Esophagus squamous epithelium (tissue), 4 donors: ENCODE results near the gene RAB26.
A peak's percentile ranks its signal among the peaks of the same experiment; 100 is the strongest.
"Not testable (repeated sequence)": the region's sequence is repeated elsewhere in the genome, so short reads cannot be mapped to it uniquely, and the experiment has no call there.

Experiments
- POLR2A ChIP-seq, 4 donors: fragments of 450-650 bp; IDR thresholded peaks; one replicate each; pipeline ENCODE4 v1.6.1; 2017; ENCODE audit warnings: antibody characterized with exemption in 4 of 4, mild to moderate bottlenecking in 4 of 4, moderate library complexity in 3 of 4
- TF ChIP-seq, protein P1 (sequence below), 6 experiments: fragments of 450-650 bp in 4 of 6; fragments of 200-600 bp in 2 of 6; sonication (generic) in 2 of 6; IDR thresholded peaks; one replicate each; pipeline ENCODE4 v1.5.1; 2016 to 2019; ENCODE audit warnings: antibody characterized with exemption in 6 of 6, mild to moderate bottlenecking in 4 of 6, moderate library complexity in 4 of 6

DNA sequence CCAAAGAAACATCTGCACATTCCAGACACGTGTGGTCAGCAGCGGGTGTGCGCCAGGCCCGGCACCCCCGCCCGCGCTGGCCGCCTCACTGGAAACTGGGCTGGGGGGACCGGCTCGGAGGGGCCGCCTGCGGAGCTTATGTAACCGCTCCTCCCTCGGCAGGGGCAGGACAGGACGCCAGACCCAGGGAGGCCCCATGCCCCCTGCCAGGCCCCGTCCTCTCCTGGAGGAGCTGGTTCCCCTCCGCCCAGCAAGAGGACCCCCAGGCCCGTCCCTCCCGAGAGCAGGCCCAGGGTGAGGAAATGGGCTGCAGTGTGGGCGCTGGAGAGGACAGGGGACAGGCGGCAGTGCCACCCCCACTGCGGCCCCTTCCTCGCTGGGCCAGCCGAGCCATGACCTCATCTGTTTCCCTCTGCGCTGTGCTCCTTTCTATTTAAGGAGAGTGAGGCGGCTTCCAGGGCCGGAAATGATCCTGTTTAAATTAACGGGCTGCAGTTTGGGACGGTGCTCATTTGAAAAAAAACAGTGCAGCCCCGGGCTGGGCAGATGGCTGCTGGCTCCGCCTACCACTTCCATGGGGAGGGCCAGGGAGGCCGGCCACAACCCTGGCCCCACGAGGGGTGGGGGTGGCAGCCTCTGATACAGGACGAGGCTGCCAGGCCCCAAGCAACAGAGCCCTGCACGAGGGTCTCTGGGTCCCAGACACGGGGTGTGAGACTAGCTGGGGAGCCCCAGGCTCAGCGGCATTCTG is 23.6 kb upstream of the RAB26 start:
- TF ChIP-seq, protein P1, sequence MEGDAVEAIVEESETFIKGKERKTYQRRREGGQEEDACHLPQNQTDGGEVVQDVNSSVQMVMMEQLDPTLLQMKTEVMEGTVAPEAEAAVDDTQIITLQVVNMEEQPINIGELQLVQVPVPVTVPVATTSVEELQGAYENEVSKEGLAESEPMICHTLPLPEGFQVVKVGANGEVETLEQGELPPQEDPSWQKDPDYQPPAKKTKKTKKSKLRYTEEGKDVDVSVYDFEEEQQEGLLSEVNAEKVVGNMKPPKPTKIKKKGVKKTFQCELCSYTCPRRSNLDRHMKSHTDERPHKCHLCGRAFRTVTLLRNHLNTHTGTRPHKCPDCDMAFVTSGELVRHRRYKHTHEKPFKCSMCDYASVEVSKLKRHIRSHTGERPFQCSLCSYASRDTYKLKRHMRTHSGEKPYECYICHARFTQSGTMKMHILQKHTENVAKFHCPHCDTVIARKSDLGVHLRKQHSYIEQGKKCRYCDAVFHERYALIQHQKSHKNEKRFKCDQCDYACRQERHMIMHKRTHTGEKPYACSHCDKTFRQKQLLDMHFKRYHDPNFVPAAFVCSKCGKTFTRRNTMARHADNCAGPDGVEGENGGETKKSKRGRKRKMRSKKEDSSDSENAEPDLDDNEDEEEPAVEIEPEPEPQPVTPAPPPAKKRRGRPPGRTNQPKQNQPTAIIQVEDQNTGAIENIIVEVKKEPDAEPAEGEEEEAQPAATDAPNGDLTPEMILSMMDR (IDR thresholded peaks at IDR 0.05), result not testable (repeated sequence)
- peak in 1 of 4 donors; percentile 22 for TF ChIP-seq POLR2A (IDR thresholded peaks at IDR 0.05)
